ENCODE results near the gene SLIT3. TPM values are rescaled to one million over a fixed set of nuclear protein-coding genes. Genes with fewer than 3 reads are reported as not detected.

The SLIT3 gene
- total RNA-seq, 3 donors from 2014 or later (not counting 1 experiment from before 2014, with no cell fraction given) = 0.34 to 0.80 TPM; not detected in 1

- H3K4me3 ChIP-seq (ENCODE audit: low read length) = no peak overlapping the region
- no peak for DNase-seq
- Mint-ChIP-seq H3K4me3 (no peak overlapping the region), H3K9me3 (no peaks in the 10 kb centered on the region), H3K27ac (no peak overlapping the region), H3K36me3 (no peaks in the 10 kb centered on the region), H3K4me1 (peaks cover 12 to 13% of the 10 kb centered on the region in 2 donors), H3K27me3 (ENCODE audit: low read depth in 2 of 2) (peaks cover 0 to 6% of the 10 kb centered on the region in 2 donors)
- H3K27me3 ChIP-seq (ENCODE audit: control insufficient read depth, insufficient read depth, low read length) = no peaks in the 10 kb centered on the region
- no peaks in the 10 kb centered on the region for H3K36me3 ChIP-seq (ENCODE audit: control insufficient read depth, insufficient read depth, low read length)
- H3K27ac ChIP-seq (ENCODE audit: low read length) = no peak overlapping the region
- intact Hi-C loops (cut with micrococcal nuclease) = no loop called here
- H3K4me1 ChIP-seq (ENCODE audit: control insufficient read depth, insufficient read depth, low read length) = peaks cover 8% of the 10 kb centered on the region
- H3K9me3 ChIP-seq (ENCODE audit: control insufficient read depth, insufficient read depth, low read length) = no peaks in the 10 kb centered on the region
- no peak for ATAC-seq
- no peak for TF ChIP-seq CTCF (IDR thresholded peaks at IDR 0.05)
- WGBS (ENCODE audit: insufficient coverage) = 94% methylated on average over 4 of the region's 5 CpGs
These were observed 450.3 kb downstream of the SLIT3 start for GRCh38 chr5:168850683-168851082.

GRCh38 chr5:168848569-168848968, 452.4 kb downstream of the SLIT3 start:
- DNase-seq (no peak), ATAC-seq (no peak)
- Mint-ChIP-seq H3K4me1 (peaks cover 12 to 13% of the 10 kb centered on the region in 2 donors), H3K27ac (no peak overlapping the region), H3K9me3 (no peaks in the 10 kb centered on the region), H3K27me3 (ENCODE audit: low read depth in 2 of 2) (peaks cover 0 to 10% of the 10 kb centered on the region in 2 donors), H3K36me3 (no peaks in the 10 kb centered on the region), H3K4me3 (no peak overlapping the region)
- H3K27me3 ChIP-seq (ENCODE audit: control insufficient read depth, insufficient read depth, low read length) = no peaks in the 10 kb centered on the region
- peaks cover 8% of the 10 kb centered on the region for H3K4me1 ChIP-seq (ENCODE audit: control insufficient read depth, insufficient read depth, low read length)
- no peaks in the 10 kb centered on the region for H3K36me3 ChIP-seq (ENCODE audit: control insufficient read depth, insufficient read depth, low read length)
- no peak overlapping the region for H3K27ac ChIP-seq (ENCODE audit: low read length)
- TF ChIP-seq CTCF (IDR thresholded peaks at IDR 0.05) = no peak
- 92% methylated on average over 7 of the region's 8 CpGs for WGBS (ENCODE audit: insufficient coverage)
- no peak overlapping the region for H3K4me3 ChIP-seq (ENCODE audit: low read length)
- H3K9me3 ChIP-seq (ENCODE audit: control insufficient read depth, insufficient read depth, low read length) = no peaks in the 10 kb centered on the region
- intact Hi-C loops (cut with micrococcal nuclease) = no loop called here

GRCh38 chr5:168847511-168848073, 453.3 kb downstream of the SLIT3 start:
- no peak overlapping the region for H3K4me3 ChIP-seq (ENCODE audit: low read length)
- H3K27ac Mint-ChIP-seq = no peak overlapping the region
- no peak for DNase-seq
- H3K27ac ChIP-seq (ENCODE audit: low read length) = no peak overlapping the region
- no peak for TF ChIP-seq CTCF (IDR thresholded peaks at IDR 0.05)
- intact Hi-C loops (cut with micrococcal nuclease) = no loop called here
- no peak for ATAC-seq
- H3K4me1 ChIP-seq (ENCODE audit: control insufficient read depth, insufficient read depth, low read length) = peaks cover 8% of the 10 kb centered on the region
- H3K9me3 Mint-ChIP-seq = no peaks in the 10 kb centered on the region
- H3K27me3 ChIP-seq (ENCODE audit: control insufficient read depth, insufficient read depth, low read length) = no peaks in the 10 kb centered on the region
- H3K36me3 Mint-ChIP-seq = no peaks in the 10 kb centered on the region
- H3K27me3 Mint-ChIP-seq (ENCODE audit: low read depth in 2 of 2) = peaks cover 10% of the 10 kb centered on the region in 2 donors
- H3K36me3 ChIP-seq (ENCODE audit: control insufficient read depth, insufficient read depth, low read length) = no peaks in the 10 kb centered on the region
- no peak overlapping the region for H3K4me3 Mint-ChIP-seq
- H3K4me1 Mint-ChIP-seq = peaks cover 12% of the 10 kb centered on the region in 2 donors
- WGBS (ENCODE audit: insufficient coverage) = 90% methylated on average over 10 of the region's 10 CpGs
- no peaks in the 10 kb centered on the region for H3K9me3 ChIP-seq (ENCODE audit: control insufficient read depth, insufficient read depth, low read length)

GRCh38 chr5:168844922-168845296, 456.0 kb downstream of the SLIT3 start:
- no peak for ATAC-seq
- intact Hi-C loops (cut with micrococcal nuclease) = no loop called here
- H3K36me3 ChIP-seq (ENCODE audit: control insufficient read depth, insufficient read depth, low read length) = no peaks in the 10 kb centered on the region
- DNase-seq = no peak
- H3K36me3 Mint-ChIP-seq = no peaks in the 10 kb centered on the region
- no peak overlapping the region for H3K27ac ChIP-seq (ENCODE audit: low read length)
- H3K4me3 Mint-ChIP-seq = no peak overlapping the region
- H3K27me3 Mint-ChIP-seq (ENCODE audit: low read depth in 2 of 2) = peaks cover 16 to 22% of the 10 kb centered on the region in 2 donors
- H3K4me1 Mint-ChIP-seq = no peaks in the 10 kb centered on the region
- no peak overlapping the region for H3K4me3 ChIP-seq (ENCODE audit: low read length)
- WGBS (ENCODE audit: insufficient coverage) = 97% methylated on average over 7 of the region's 8 CpGs
- no peaks in the 10 kb centered on the region for H3K27me3 ChIP-seq (ENCODE audit: control insufficient read depth, insufficient read depth, low read length)
- no peak for TF ChIP-seq CTCF (IDR thresholded peaks at IDR 0.05)
- no peaks in the 10 kb centered on the region for H3K9me3 Mint-ChIP-seq
- no peaks in the 10 kb centered on the region for H3K9me3 ChIP-seq (ENCODE audit: control insufficient read depth, insufficient read depth, low read length)
- no peak overlapping the region for H3K27ac Mint-ChIP-seq
- H3K4me1 ChIP-seq (ENCODE audit: control insufficient read depth, insufficient read depth, low read length) = no peaks in the 10 kb centered on the region

Measured in natural killer cell (primary cell).